NCI-H1092 (cell line): ENCODE measurements around the gene SPATA2.
"Not testable (repeated sequence)": the region's sequence is repeated elsewhere in the genome, so short reads cannot be mapped to it uniquely, and the experiment has no call there.

ENCODE experiments used
- DNase-seq: peaks from one replicate; lab custom pipeline; 2025; lab: John Stamatoyannopoulos, UW

Gene SPATA2, protein sequence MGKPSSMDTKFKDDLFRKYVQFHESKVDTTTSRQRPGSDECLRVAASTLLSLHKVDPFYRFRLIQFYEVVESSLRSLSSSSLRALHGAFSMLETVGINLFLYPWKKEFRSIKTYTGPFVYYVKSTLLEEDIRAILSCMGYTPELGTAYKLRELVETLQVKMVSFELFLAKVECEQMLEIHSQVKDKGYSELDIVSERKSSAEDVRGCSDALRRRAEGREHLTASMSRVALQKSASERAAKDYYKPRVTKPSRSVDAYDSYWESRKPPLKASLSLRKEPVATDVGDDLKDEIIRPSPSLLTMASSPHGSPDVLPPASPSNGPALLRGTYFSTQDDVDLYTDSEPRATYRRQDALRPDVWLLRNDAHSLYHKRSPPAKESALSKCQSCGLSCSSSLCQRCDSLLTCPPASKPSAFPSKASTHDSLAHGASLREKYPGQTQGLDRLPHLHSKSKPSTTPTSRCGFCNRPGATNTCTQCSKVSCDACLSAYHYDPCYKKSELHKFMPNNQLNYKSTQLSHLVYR

DNA sequence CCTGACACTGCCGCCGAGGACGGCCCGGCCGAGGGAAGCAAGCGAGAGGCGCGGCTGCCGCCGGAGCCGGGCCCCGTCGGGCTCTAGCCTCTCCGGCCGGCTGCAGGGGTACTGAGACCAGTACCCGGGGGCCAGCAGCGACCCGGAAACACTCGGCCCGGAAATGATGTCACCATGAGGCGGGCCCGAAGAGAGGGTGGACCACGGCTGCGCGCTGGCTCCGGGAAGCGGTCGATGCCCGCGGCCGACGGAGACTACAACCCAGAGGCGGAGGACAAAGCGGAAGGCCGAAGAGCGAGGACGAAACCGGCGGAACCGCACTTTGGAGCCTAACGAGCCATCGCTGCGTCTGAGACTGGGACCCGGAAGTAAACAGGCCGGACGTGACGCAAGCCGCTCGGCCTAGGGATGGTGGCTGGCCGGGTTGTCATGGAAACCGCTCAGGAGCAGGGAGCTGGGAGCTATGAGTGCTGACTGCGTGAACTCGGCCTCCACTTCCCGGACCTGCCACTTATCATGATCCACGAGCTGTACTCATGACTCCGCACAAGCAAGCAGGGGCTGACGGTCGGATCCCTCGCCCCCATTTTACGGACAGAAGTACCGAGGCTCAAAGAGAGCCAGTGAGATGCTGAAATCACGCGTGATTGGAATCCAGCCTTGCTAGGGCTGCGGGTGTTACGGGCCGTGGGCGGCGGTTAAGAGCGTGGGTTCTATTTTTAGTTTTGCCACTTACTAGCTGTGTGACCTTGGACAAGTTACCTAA is at the start of gene SPATA2:
Gene SPATA2, minus strand, starts transcription at position 150 of the 766 bp plus-strand sequence. CDS start 7,039 bp downstream, outside the sequence.
- DNase-seq: peak; percentile 92

DNA sequence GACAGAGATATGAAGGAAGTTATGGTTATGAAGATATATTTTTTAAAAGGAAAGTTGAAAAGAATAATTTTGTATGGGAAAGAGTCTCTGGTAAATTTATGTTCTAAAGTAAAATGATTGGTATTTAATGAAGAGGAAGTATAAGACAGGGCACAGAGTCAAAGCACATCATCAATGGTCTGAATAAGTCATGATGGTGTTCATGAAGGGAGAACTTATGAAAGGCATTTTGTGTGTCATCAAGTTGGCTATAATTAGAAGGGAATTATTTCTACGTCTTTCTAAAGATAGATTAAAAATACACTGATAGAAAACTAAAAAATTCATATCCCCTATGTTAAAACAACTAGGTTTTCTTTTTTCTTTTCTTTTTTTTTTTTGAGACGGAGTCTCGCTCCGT is 46.1 kb upstream of the SPATA2 start:
- DNase-seq: no peak

DNA sequence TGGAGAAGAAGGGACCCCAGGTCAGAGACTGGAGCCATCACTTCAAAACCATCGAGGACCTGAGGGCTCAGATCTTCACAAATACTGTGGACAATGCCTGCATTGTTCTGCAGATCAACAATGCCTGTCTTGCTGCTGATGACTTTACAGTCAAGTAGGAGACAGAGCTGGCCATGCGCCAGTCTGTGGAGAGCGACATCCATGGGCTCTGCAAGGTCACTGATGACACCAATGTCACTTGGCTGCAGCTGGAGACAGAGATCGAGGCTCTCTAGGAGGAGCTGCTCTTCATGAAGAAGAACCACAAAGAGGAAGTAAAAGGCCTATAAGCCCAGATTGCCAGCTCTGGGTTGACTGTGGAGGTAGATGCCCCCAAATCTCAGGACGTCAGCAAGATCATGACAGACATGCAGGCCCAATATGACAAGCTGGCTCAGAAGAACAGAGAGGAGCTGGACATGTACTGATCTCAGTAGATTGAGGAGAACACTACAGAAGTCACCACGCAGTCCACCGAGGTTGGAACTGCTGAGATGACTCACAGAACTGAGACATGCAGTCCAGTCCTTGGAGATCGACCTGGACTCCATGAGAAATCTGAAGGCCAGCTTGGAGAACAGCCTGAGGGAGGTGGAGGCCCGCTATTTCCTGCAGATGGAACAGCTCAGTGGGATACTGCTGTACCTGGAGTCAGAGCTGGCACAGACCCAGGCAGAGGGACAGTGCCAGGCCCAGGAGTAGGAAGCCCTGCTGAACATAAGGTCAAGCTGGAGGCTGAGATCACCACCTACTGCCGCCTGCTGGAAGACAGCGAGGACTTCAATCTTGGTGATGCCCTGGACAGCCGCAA is 42.0 kb upstream of the SPATA2 start:
- not testable (repeated sequence) for DNase-seq

DNA sequence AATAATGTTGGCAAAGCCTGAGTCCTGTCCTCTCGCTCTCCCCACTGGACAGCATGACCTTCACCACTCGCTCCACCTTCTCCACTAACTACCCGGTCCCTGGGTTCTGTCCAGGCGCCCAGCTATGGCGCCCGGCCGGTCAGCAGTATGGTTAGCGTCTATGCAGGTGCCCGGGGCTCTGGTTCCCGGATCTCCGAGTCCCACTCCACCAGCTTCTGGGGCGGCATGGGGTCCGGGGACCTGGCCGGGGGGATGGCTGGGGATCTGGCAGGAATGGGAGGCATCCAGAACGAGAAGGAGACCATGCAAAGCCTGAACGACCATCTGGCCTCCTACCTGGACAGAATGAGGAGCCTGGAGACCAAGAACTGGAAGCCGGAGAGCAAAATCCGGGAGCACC is 41.4 kb upstream of the SPATA2 start:
- no peak for DNase-seq

DNA sequence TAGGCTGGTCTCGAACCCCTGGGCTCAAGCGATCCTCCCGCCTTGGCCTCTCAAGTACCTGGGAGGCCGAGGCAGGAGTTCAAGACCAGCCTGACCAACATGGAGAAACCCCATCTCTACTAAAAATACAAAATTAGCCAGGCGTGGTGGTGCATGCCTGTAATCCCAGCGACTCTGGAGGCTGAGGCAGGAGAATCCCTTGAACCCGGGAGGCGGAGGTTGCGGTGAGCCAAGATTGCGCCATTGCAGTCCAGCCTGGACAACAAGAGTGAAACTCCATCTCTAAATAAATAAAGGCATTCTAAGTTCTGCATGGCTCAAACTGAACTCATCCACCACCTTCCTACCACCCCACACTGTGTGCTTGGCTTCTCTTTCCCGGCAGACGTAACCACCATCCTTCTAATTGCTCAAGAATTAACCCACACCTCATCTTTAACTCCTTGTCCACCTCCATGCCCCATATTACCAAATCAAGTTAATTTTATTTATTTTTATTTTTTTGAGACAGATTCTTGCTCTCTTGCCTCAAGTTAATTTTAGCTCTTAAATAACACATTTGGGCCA is 40.6 kb upstream of the SPATA2 start:
- not testable (repeated sequence) for DNase-seq

DNA sequence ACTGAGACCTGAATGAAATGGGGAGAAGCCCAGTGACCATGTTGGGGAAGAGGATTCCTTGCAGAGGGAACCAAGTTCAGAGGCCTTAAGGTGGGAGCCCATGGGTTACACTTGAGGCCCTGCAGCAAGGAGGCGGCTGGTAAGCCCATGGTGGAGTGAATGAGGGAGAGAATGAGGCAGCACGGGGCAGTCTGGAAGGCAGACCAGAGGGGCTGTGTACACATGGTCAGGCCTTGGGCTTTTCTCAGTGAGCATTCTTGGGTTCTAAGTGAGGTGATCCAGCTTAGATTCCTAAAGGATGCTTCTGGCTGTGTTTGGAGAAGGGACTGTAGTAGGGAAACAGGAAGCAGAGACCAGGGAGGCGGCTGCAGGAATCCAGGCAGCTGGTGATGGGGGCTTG is 39.8 kb upstream of the SPATA2 start:
- no peak for DNase-seq

DNA sequence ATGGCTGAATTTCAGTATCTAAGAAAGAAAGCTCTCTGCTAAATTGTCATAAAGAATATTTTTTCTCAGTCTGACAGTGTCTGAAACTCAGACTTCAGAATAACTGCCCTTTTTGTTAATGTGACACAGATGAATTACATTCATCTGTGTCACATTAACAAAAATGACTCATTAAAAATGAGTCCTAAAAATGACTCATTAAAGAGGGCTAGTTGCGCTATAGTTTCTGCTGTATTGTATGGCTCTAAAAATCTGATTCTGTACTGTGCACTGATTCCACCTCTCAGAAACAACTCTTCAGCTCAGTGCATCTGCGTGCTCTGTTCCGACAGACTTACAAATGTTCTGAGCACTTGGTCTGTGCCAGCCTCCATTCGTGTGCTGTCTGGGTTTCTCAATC is 35.8 kb upstream of the SPATA2 start:
- no peak for DNase-seq

DNA sequence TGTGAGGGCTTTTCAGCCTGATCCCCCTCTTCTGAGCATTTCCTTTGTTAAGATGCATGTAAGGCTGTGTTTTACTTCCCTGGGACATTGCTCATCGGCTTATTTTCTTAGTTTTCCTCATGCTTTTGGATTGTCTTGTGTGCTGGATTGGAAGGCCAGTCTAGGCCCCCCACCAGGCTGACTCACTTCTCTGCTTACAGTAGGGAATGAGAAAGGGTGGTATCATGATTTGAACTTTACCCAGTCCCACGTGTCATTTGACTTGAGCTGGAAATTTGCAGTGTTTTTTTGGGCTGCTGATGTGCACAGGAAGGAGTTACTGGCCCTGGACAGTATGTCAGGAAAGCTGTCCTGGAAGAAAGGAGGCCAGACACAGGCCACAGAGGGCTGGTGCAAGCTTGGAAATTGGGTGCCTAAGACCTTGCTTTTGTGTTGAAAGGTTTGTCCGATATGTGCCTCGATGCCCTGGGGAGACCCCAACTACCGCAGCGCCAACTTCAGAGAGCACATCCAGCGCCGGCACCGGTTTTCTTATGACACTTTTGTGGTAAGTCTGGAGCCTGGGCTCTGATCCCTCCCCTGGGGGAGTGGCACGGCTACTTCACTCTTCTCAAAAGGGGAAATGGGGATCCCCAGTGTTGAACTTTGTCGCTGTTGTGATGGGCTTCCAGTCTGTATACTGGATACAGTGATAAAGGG is 33.6 kb upstream of the SPATA2 start:
- no peak for DNase-seq

DNA sequence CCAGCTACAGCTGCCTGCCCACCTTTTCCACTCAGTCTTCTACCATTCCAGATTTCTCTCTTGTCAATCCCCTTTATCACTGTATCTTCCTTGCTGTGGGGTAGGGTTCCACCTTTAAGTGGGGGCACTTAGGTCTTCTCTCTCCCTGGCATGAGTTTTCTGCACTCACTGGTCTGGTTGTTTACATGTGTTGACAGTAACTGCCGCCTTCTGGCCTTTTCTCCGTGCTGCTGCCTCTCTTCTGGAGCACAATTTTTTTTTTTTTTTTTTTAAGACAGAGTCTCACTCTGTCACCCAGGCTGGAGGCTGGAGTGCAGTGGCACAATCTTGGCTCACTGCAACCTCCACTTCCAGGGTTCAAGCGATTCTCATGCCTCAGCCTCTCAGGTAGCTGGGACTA is 32.8 kb upstream of the SPATA2 start:
- no peak for DNase-seq

DNA sequence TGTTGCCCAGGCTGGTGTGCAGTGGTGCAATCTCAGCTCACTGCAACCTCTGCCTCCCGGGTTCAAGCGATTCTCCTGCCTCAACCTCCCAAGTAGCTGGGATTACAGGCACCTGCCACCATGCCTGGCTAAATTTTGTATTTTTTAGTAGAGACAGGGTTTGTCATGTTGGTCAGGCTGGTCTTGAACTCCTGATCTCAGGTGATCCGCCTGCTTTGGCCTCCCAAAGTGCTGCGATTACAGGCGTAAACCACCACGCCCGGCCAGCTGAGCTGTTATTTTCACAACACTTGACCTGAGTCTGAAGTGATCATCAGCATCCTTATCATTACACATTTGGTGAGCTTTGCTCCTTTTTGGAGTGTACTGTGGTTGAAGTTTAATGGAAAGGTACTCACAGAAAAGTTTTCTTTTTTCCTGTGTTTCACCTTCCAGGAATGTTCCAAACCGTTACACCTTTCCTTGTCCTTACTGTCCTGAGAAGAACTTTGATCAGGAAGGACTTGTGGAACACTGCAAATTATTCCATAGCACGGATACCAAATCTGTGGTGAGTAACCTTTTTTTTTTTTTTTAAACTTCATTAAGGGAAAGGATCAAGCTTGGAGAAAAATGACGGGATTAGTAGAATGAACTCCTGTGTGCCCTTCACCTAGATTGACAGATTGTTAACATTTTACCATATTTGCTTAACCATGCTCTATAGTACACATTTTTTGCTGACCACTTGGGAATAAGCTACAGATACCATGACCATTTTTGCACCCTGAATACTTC is 30.6 kb upstream of the SPATA2 start:
- DNase-seq: no peak

DNA sequence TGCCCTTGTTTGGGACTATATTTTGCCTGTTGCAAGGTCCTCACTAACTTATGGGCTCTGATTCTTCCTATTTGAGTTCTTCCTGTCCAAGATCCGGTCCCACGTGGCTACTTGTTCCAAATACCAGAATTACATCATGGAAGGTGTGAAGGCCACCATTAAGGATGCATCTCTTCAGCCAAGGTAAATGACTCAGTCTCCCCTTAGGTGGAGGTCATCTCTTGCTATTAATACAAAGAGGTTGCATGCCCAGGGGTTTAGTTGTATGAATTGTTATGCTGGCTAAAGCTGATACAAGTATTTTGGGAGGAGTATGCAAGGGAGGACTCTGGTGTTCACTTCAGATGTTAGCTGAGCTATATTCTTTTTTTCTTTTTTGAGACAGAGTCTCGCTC is 30.0 kb upstream of the SPATA2 start:
- no peak for DNase-seq

DNA sequence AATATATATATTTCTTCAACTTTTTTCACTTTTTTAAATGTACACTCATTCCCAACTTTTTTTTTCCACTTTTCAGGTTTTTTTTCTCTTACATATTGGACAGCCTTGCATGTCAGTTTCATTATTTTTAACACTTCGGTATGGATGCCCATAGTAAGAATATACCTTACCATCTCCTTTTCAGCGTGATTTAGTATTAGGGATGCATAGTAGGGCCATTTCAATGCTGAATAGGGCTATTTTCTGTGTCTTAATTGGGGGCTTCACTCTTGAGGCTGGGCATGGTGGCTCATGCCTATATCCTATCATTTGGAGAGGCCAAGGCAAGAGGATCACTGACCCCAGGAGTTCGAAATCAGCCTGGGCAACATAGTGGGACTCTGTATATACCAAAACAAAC is 27.6 kb upstream of the SPATA2 start:
- no peak for DNase-seq

DNA sequence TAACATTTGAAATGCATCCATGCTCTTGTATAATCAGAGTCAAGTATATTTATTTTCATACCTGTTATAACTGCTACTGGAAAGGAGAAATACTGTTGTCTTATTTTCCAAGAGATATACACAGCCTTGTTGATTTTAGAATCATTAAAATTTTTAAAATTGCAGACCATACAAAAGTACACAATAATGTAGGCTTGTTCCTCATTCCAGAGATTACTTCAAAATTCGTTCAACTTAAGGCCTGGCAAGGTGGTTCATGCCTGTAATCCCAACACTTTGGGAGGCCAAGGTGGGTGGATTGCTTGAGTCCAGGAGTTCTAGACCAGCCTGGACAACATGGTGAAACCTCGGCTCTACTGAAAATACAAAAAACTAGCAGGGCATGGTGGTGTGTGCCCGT is 27.0 kb upstream of the SPATA2 start:
- no peak for DNase-seq

DNA sequence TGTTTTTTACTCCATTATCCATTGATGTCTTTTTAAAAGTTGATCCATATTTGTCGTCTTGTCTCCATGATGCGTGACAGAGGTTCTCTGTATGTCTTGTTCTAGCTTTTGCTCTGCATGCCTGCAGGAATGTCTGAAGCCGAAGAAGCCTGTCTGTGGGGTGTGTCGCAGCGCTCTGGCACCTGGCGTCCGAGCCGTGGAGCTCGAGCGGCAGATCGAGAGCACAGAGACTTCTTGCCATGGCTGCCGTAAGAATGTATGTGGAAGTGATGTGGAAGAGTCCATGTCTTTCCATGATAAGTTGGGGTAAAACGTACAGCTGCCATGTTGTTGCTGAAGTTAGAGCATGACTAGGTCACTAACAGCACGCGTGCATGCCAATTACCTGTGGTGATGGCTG is 26.1 kb upstream of the SPATA2 start:
- DNase-seq: no peak

DNA sequence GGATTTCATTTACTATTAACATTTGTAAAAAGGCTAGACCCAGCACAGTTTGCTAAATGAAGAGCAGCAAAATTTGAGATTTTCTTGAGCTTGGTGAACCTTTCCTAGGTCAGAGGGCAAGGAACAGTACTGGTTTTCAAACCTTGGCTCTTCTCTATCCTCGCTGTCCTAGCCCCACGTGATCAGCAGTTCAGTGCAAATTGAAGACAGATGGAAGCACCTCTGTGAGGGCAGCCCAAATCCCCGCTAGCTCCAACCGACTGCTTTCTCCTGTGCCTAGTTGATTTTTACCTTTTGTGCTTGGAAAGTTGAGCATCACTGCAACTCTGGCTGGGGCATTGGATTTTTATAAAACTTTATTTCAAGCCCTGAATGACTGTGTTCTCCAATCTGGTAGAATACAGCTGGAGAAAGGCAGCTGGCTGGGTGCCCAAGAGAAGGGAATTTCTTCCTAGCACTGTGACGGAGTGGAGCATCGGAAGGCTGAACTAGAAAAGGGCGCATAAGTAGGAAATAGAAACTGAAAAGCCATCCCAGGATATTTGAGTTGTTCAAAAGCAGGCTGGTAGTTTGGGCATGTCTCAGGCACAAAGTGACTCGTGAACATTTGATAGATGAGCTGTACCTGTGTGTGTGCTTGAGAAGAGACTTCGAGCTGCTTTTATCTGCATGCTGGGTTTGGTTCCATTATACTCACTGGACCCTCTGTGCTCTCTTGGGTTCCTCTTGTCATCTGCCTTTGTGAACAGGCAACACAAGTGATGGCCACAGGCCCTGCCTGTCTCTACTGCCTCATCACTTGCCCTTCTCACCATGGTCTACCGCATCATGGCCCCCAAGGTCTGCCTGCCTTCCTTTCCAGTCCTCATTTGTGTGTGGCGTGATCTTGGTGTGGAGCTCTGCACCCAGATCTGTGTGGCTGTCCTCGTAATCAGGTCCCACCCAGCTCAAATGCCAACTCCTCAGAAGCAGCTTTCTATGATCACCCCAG is 23.1 kb upstream of the SPATA2 start:
- no peak for DNase-seq

DNA sequence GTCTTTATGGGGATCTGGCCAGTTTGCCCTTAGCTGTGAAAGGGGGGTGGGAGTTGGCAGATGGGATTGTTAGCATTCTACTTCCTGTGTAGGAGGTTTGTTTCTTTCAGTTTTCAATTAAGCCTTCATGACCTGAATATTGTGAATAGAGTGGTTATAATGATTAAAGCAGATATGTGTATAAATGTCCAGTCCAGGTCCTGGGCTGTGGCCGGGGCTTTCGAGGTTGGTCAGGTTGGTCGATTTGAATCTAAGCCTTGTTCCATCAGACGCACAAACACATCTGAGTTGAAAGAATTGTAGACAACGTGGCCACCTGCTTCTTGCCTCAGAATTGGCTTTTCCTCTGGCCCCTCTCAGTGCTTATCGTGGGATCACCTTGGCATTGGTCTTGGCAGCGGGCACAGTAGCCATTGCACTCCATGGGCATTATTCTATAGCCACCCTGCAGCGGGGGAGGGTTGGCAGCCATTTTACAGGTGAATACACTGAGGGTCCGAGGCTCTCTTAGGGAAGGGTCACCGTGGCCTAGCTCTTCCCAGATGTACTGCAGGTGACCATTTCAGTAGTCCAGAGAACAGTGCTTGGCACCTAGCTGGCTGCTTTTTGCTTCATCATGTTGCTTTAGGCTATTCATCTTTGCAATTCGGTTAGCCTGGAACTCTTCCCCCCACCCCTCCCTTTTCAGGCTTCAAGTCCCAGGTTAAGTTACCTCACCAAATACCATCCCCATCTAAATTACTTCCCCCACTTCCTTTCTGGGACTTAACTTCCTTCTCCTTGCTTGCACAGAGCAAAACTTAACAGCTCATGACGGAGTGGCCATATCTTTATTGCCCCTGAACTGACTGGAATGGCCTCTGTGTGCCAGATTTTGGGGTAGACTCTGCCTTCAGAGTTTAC is 21.9 kb upstream of the SPATA2 start:
- DNase-seq: no peak

DNA sequence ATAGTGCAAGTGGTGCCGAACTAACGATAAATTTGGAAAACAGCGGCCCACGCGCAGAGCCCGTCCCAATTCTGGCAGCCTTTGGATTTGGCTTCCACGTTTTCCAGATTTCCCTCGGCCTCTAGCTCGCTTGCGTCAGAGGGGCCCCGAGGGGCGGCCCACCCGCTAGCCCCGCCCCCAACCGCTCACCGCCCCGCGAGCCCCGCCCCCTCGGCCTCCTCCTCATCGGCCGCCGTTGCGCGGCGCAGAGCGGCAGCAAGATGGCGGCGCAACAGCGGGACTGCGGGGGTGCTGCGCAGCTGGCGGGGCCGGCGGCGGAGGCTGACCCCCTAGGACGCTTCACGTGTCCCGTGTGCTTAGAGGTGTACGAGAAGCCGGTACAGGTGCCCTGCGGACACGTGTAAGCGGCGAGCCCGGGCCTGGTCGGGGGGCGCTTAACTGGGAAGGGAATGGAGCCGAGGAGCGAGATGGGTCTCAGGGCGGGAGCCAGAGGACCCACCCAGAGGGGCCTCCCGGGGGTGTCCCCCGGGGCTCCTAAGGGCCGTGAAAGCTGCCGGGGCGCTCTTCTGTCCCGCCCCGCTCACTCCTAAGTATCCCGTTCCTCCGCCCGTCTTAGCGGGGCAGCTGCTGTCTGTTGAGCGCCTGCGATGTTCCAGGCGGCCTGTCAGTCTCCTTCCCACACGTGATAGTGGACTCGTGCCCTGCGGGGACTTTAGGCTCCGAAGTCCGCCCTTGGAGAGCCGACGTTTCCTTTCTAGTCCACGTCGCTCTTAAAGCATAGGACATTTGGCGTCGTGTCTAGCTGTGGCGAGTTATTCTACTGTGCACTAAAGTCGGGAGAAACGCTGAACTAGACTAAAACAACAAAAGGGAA is 21.1 kb upstream of the SPATA2 start, which contains the start of gene RNF114:
Gene RNF114, plus strand, starts transcription at position 245 of the 874 bp plus-strand sequence. Its CDS starts 16 bp downstream, at position 261.
- DNase-seq: peak; percentile 86
